Neuronal stem cell (in vitro differentiated cells): ENCODE data around the gene PROSER3.

Source experiments
- DNase-seq: peaks from one replicate; pipeline ENCODE4 v3.0.0-alpha.2; 2013; ENCODE audit warnings: low spot score
- H2AFZ ChIP-seq: one replicate; pipeline ENCODE4 v1.6.1; 2013; ENCODE audit warnings: mild to moderate bottlenecking, low read length, inconsistent platforms
- H2AK5ac ChIP-seq: 2 replicates; pipeline ENCODE4 v1.6.1; 2013; ENCODE audit warnings: low read depth, mild to moderate bottlenecking, inconsistent platforms, low read length, moderate library complexity, mixed read lengths
- H2BK120ac ChIP-seq: 2 replicates; pipeline ENCODE4 v1.6.1; 2013; ENCODE audit warnings: low read depth, mild to moderate bottlenecking, inconsistent platforms, low read length, moderate library complexity, mixed read lengths
- H2BK12ac ChIP-seq: one replicate; pipeline ENCODE4 v1.6.1; 2013; ENCODE audit warnings: low read length, inconsistent platforms
- H2BK15ac ChIP-seq: 2 replicates; pipeline ENCODE4 v1.6.1; 2013; ENCODE audit warnings: mild to moderate bottlenecking, low read length, inconsistent platforms, mixed read lengths
- H2BK5ac ChIP-seq: one replicate; pipeline ENCODE4 v1.6.1; 2013; ENCODE audit warnings: inconsistent platforms, mild to moderate bottlenecking, low read length, moderate library complexity
- H3K14ac ChIP-seq: one replicate; pipeline ENCODE4 v1.6.1; 2013; ENCODE audit warnings: low read length, inconsistent platforms
- H3K18ac ChIP-seq: 2 replicates; pipeline ENCODE4 v1.6.1; 2013; ENCODE audit warnings: low read length, inconsistent platforms
- H3K23ac ChIP-seq: 2 replicates; pipeline ENCODE4 v1.6.1; 2013; ENCODE audit warnings: low read depth, mild to moderate bottlenecking, mixed read lengths, low read length, inconsistent platforms; ENCODE audit not compliant: poor library complexity
- H3K27ac ChIP-seq: replicated peaks from 3 replicates; pipeline ENCODE4 v1.5.1; 2013; ENCODE audit warnings: low read length, inconsistent platforms
- H3K27me3 ChIP-seq, 3 experiments: 2 replicates each; pipeline ENCODE4 v1.6.1; 2013; ENCODE audit warnings: low read length in 3 of 3, mild to moderate bottlenecking in 2 of 3, inconsistent platforms in 1 of 3, low read depth in 1 of 3, mixed read lengths in 1 of 3, moderate library complexity in 1 of 3; ENCODE audit not compliant: control insufficient read depth in 3 of 3, insufficient read depth in 3 of 3
- H3K36me3 ChIP-seq, 2 donors: replicated peaks in 1 of 2; 2 replicates each; pipeline ENCODE4 v1.6.1; 2013; ENCODE audit warnings: low read length in 2 of 2; ENCODE audit not compliant: control insufficient read depth in 2 of 2, insufficient read depth in 2 of 2
- H3K4ac ChIP-seq: 2 replicates; pipeline ENCODE4 v1.6.1; 2013; ENCODE audit warnings: inconsistent platforms, mild to moderate bottlenecking, low read length, moderate library complexity
- H3K4me1 ChIP-seq, 2 donors: 1 replicate in 1 of 2; 2 replicates in 1 of 2; pipeline ENCODE4 v1.6.1; 2013; ENCODE audit warnings: low read length in 2 of 2, low read depth in 1 of 2; ENCODE audit not compliant: control insufficient read depth in 2 of 2, insufficient read depth in 1 of 2
- H3K4me2 ChIP-seq: one replicate; pipeline ENCODE4 v1.6.1; 2013; ENCODE audit warnings: mild to moderate bottlenecking, low read length, inconsistent platforms; ENCODE audit not compliant: insufficient read depth, poor library complexity, severe bottlenecking
- H3K4me3 ChIP-seq, 2 donors: 2 replicates each; pipeline ENCODE4 v1.5.1; 2013; ENCODE audit warnings: low read length in 2 of 2, mild to moderate bottlenecking in 2 of 2, inconsistent platforms in 1 of 2, moderate library complexity in 1 of 2
- H3K79me1 ChIP-seq: one replicate; pipeline ENCODE4 v1.6.1; 2013; ENCODE audit warnings: low read depth, mild to moderate bottlenecking, inconsistent platforms, low read length, moderate library complexity
- H3K9ac ChIP-seq: one replicate; pipeline ENCODE4 v1.6.1; 2013; ENCODE audit warnings: mild to moderate bottlenecking, low read depth, low read length, inconsistent platforms; ENCODE audit not compliant: poor library complexity
- H3K9me3 ChIP-seq, 2 donors: replicated peaks in 1 of 2; 2 replicates each; pipeline versions ENCODE3 to v1.6.1; 2013; ENCODE audit warnings: low read length in 2 of 2, mild to moderate bottlenecking in 2 of 2, inconsistent platforms in 1 of 2, low read depth in 1 of 2, mixed read lengths in 1 of 2, moderate library complexity in 1 of 2; ENCODE audit not compliant: control insufficient read depth in 2 of 2, insufficient read depth in 1 of 2
- H4K8ac ChIP-seq: one replicate; pipeline ENCODE4 v1.6.1; 2013; ENCODE audit warnings: low read depth, mild to moderate bottlenecking, inconsistent platforms, low read length, moderate library complexity
- H4K91ac ChIP-seq: one replicate; pipeline ENCODE4 v1.6.1; 2013; ENCODE audit warnings: low read length, low read depth, mild to moderate bottlenecking, inconsistent platforms; ENCODE audit not compliant: poor library complexity
- WGBS, 2 donors: extraction: QIAGEN DNeasy Blood & Tissue Kit; methylation state at CpG; one replicate each; pipeline ENCODE4 v1.1.7; 2013; ENCODE audit warnings: missing lambda C conversion rate in 2 of 2, mixed read lengths in 1 of 2; ENCODE audit not compliant: insufficient read length in 2 of 2, insufficient replicate concordance in 1 of 2; ENCODE audit errors: extremely low coverage in 2 of 2; 5-methylcytosine and 5-hydroxymethylcytosine counted together

The PROSER3 gene

GRCh38 chr19:35729021-35729420, 29.0 kb upstream of the PROSER3 start:
- Histone ChIP-seq H3K79me1 (peaks cover 11% of the 10 kb centered on the region), H3K4me3 (no peak overlapping the region), H3K4me2 (no peak overlapping the region), H3K27ac (no peak overlapping the region), H2BK12ac (no peak overlapping the region), H3K9ac (peak overlapping the region; percentile 21), H4K8ac (peak overlapping the region; percentile 82), H4K91ac (no peak overlapping the region), H3K18ac (no peak overlapping the region), H2BK120ac (no peak overlapping the region), H2BK5ac (no peak overlapping the region), H2BK15ac (no peak overlapping the region), H3K27me3 (no peaks in the 10 kb centered on the region), H3K14ac (no peak overlapping the region), H2AK5ac (no peak overlapping the region), H2AFZ (no peak overlapping the region), H3K4me1 (no peaks in the 10 kb centered on the region), H3K9me3 (no peaks in the 10 kb centered on the region), H3K36me3 (peaks cover 80 to 96% of the 10 kb centered on the region in 2 donors), H3K23ac (no peak overlapping the region), H3K4ac (no peak overlapping the region)
- DNase-seq, result no peak
- no CpG with 5 or more reads among the region's 18 CpGs for WGBS, 2 donors

DNA sequence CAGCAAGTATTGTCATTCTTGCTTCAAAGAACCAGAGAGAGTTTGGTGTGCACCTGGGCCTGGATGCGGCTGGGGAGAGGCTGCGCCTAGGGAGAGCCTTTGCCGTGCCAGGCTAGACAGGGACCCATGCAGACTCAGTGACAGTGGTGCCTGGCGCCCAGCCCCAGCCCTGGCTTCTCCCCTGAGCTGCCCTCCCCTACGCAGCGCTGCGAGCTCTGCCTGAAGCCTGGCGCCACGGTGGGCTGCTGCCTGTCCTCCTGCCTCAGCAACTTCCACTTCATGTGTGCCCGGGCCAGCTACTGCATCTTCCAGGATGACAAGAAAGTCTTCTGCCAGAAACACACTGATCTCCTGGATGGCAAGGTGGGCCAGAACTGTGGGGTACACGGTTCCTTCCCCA, 28.2 kb upstream of the PROSER3 start:
- Histone ChIP-seq H3K79me1 (peaks cover 14% of the 10 kb centered on the region), H3K9me3 (no peaks in the 10 kb centered on the region), H2AK5ac (no peak overlapping the region), H3K4ac (no peak overlapping the region), H3K18ac (no peak overlapping the region), H3K4me3 (no peak overlapping the region), H2BK15ac (no peak overlapping the region), H3K23ac (no peak overlapping the region), H2BK120ac (no peak overlapping the region), H2AFZ (no peak overlapping the region), H3K27me3 (no peaks in the 10 kb centered on the region), H3K9ac (no peak overlapping the region), H2BK12ac (no peak overlapping the region), H3K4me1 (no peaks in the 10 kb centered on the region), H4K8ac (peak overlapping the region; percentile 17), H4K91ac (no peak overlapping the region), H2BK5ac (no peak overlapping the region), H3K4me2 (no peak overlapping the region), H3K27ac (no peak overlapping the region), H3K36me3 (peaks cover 79 to 96% of the 10 kb centered on the region in 2 donors), H3K14ac (no peak overlapping the region)
- no peak for DNase-seq
- WGBS, 2 donors, result no CpG with 5 or more reads among the region's 11 CpGs

- Histone ChIP-seq H3K9ac (no peak overlapping the region), H3K4me1 (no peaks in the 10 kb centered on the region), H3K9me3 (no peaks in the 10 kb centered on the region), H2BK120ac (no peak overlapping the region), H2AK5ac (no peak overlapping the region), H2BK15ac (no peak overlapping the region), H3K79me1 (peaks cover 14% of the 10 kb centered on the region), H2BK12ac (no peak overlapping the region), H3K4me2 (no peak overlapping the region), H3K27me3 (no peaks in the 10 kb centered on the region), H4K8ac (no peak overlapping the region), H3K27ac (no peak overlapping the region), H3K23ac (peak overlapping the region; percentile 55), H3K36me3 (peaks cover 77 to 96% of the 10 kb centered on the region in 2 donors), H3K4me3 (no peak overlapping the region), H3K18ac (no peak overlapping the region), H2BK5ac (no peak overlapping the region), H3K4ac (no peak overlapping the region), H3K14ac (no peak overlapping the region), H4K91ac (no peak overlapping the region), H2AFZ (no peak overlapping the region)
- no peak for DNase-seq
- WGBS, 2 donors, result no CpG with 5 or more reads among the region's 18 CpGs
Measured at GRCh38 chr19:35730326-35730725, 27.6 kb upstream of the PROSER3 start.

GRCh38 chr19:35731353-35731752, 26.6 kb upstream of the PROSER3 start:
- Histone ChIP-seq H2AFZ (no peak overlapping the region), H3K4me3 (no peak overlapping the region), H4K91ac (no peak overlapping the region), H2BK15ac (no peak overlapping the region), H2BK5ac (no peak overlapping the region), H3K9me3 (no peaks in the 10 kb centered on the region), H3K27ac (no peak overlapping the region), H3K23ac (peak overlapping the region; percentile 31), H4K8ac (no peak overlapping the region), H3K4me2 (no peak overlapping the region), H3K18ac (no peak overlapping the region), H2BK120ac (no peak overlapping the region), H3K14ac (no peak overlapping the region), H3K36me3 (peaks cover 71 to 96% of the 10 kb centered on the region in 2 donors), H2AK5ac (no peak overlapping the region), H3K4me1 (no peaks in the 10 kb centered on the region), H3K4ac (no peak overlapping the region), H2BK12ac (no peak overlapping the region), H3K27me3 (no peaks in the 10 kb centered on the region), H3K79me1 (peaks cover 14% of the 10 kb centered on the region), H3K9ac (no peak overlapping the region)
- no CpG with 5 or more reads among the region's 9 CpGs for WGBS, 2 donors
- DNase-seq, result no peak
